HL-60/S4 treated with phorbol 12-myristate 13-acetate at 8.2 ng/mL for 4 days and 3 days (cell line): ENCODE data around the gene KDM4B.

Experiments
- in situ Hi-C: fragments of 300-500 bp; cut with MboI; formaldehyde crosslinking; loops from 2 replicates; pipeline ENCODE4 v1.15.0; 2022; ENCODE audit warnings: low sequenced_read_pairs

KDM4B gene

GRCh38 chr19:5085566-5085965 is 116.7 kb downstream of the KDM4B start:
- in situ Hi-C loops = no loop called here

- in situ Hi-C loops = no loop called here
Measured at GRCh38 chr19:5086230-5086629, 117.3 kb downstream of the KDM4B start.

- in situ Hi-C loops = no loop called here
Measured at GRCh38 chr19:5086725-5087439, 118.0 kb downstream of the KDM4B start.

GRCh38 chr19:5089283-5089682 is 120.4 kb downstream of the KDM4B start:
- in situ Hi-C loops = no loop called here

DNA sequence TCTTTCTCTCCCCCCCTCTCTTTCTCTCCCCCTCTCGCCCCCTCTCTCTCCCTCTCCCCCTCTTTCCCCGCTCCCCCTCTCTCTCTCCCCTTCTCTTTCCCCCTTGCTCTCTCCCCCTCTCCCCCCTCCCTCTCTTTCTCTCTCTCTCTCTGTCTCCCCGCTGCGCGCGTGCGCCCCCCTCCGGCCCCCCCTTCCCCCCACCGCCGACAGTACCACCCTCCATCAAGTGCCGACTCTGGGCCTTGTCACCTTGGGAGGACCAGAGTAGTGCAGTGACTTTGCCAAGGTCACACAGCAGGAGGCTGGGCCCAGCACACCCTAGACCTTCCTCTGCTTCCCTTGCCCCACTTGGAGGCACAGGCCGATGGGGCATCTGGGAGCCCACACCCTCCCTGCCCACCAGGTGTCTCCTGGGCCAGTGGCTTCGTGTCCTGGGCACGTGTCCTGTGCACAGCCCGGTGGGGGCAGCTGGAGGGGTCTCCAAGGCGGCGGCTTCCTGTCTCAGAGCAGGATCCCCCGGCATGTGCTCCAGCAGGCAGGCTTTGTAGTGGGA is 121.6 kb downstream of the KDM4B start:
- in situ Hi-C loops = no loop called here

GRCh38 chr19:5091018-5091683 is 122.2 kb downstream of the KDM4B start:
- in situ Hi-C loops = no loop called here

DNA sequence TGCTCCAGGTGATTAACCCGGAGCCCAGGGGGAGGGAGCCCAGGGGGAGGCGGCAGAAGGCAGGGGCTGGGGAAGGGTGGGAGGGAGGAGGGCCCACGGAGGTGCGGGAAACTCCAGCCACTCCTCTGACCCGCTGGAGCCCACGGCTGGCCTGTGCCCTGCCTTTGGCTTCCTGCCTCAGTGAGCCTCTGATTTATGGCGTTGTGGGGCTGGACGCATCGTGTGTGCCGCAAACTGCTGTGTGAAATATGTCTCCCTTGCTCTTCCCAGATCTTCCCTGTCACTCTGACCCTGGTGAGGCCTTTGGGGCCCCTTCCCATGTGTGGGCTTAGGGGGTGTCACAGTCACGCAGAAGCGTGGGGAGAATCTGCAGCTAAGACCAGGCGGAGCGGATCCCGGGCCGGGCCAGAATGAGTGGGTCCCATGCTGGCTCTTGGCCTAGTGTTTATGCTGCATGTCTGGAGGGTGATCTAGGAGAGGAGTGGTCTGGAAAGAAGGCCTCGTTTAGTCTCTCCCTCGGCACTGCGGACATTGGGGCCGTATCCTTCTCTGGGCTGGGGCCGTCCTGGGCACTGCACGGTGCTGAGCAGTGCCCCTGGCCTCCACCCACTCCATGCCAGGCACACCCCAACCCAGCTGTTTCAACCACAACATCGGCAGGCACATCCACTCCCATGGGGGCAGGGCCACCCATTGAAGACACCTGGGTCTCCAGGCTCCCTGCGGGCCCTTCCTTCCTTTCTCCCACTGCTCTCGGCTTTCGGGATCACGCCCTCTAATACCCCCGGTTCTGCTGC is 123.0 kb downstream of the KDM4B start:
- in situ Hi-C loops = no loop called here

DNA sequence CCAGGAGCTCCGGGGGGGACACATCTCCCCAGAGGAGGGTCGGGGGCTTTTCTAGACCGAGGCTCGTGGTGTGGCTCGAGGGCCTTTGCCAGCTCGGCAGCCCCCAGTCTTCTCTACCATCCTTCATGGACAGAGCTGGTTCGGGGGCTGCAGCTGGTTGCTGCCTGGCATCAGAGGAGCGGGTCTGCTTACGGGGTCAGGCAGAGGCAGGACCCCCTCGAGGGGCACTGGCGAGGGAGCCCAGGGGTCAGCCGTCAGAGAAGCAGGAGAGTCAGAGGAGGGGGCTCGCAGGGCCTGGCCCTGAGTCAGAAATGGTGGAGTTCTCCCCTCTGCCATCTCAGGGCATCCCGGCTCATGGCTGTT is 123.5 kb downstream of the KDM4B start:
- in situ Hi-C loops = no loop called here

DNA sequence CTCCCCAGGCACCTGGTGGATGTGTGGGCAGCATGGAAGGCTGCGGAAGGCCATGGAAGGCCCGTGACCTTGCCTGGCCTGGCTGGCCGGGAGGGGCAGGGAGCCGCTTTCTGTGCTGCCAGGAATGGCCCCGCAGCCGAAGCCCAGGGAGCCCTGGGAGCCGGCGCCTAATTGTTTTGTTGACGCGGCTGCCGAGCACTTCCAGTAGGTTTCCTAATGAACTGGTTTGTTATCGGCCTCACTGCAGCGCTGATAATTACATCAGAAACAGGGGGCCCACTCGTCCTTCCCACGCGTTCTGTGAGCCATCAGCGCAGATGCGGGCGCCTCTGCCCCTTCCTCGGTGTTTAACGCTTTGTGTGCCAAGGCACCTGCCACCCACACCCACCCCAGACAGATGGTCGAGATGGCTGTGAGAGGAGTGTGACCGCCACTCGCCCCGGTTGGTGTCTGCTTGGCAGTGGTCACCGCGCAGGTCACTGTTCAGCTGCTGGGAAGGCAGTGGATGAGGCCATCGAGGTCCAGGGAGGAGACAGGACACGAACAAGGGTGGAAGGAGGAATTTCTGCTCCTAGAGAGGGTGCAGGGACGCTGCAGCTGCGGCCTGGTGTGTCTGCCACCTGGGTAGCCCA is 124.5 kb downstream of the KDM4B start:
- in situ Hi-C loops = no loop called here

DNA sequence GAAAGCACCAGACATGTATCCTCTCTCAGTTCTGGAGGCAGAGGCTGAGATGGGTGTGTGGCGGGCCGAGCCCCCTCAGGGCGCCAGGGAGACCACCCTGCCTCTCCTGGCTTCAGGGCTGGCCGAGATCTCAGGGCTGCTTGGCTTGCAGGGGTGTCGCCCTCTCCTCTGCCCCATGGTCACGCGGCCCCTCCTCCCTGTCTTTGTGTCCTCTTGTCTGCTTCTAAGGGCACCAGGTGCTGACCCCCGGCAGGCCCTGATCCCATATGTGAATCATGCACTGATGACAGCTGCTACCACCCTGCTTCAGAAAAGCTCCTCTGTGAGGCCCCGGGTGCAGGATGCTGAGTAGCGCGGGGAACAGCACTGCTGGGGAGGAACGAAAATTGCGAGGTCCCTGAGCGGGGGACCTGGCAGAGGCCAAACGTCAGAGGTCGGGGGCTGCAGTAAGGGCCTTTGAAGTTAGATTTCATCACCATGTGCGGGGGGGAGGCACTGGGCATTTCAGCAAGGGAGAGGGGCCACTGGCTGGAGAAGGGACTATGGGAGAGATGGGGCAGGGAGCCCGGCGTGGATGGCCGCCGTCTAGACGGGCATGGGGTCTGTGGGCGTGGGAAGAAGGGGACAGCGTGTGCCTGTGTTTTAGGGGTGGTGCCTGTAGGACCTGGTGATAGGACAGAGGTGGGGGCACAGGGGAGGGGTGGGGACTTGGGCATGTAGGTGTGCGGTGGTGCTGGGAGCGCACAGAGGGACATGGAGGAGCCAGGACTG is 125.2 kb downstream of the KDM4B start:
- in situ Hi-C loops = no loop called here

DNA sequence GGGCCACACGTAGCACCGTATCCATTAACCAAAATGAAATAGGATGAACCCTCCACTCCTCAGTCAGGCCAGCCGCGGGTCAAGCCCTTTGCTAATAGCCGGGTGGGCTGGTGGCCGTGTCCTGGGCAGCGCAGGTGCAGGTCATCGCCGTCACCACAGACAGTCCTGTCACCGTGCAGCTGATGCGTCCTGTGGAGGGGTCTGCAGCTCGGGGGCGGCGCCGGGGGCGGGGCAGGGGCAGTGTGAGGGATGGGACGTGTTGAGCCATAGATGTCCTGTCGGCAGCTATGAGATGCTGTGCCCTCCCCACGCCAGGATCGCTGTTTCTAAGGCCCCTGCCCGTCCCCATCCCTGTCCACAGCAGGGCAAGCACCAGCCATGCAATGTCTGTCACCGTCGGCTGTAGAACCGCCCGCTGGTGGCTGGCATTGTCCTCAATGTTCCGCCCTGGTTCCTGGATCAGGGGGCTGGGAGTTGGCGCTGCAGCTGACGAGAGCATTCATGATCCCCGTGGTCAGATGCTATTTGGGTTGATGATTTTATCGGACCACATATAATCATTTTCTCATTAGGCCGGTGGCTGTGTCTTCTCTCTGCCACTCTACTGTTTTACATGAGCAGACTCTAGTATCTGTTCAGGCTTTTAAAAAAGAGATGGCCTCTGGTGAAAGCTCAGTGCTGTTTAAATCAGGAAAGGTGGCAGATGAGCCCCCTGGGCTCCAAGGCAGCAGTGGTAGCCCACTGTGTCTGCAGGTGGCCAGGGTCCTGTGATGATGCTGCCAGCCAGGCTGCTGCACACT is 126.1 kb downstream of the KDM4B start:
- in situ Hi-C loops = no loop called here

DNA sequence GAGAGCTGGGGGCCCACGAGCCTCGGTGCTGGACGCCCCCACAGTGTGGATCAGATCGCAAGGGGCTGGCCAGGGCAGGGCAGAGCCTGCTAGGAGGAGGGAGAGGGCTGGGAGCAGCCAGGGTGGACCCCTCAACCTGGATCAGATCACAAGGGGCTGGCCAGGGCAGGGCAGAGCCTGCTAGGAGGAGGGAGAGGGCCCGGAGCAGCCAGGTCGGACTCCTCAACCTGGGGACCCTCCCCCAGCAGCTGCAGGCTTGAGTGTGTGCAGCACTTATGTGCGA is 126.6 kb downstream of the KDM4B start:
- in situ Hi-C loops = no loop called here

- in situ Hi-C loops = no loop called here
Measured at GRCh38 chr19:5096536-5096935, 127.6 kb downstream of the KDM4B start.

- in situ Hi-C loops = no loop called here
Measured at GRCh38 chr19:5097331-5097930, 128.5 kb downstream of the KDM4B start.

DNA sequence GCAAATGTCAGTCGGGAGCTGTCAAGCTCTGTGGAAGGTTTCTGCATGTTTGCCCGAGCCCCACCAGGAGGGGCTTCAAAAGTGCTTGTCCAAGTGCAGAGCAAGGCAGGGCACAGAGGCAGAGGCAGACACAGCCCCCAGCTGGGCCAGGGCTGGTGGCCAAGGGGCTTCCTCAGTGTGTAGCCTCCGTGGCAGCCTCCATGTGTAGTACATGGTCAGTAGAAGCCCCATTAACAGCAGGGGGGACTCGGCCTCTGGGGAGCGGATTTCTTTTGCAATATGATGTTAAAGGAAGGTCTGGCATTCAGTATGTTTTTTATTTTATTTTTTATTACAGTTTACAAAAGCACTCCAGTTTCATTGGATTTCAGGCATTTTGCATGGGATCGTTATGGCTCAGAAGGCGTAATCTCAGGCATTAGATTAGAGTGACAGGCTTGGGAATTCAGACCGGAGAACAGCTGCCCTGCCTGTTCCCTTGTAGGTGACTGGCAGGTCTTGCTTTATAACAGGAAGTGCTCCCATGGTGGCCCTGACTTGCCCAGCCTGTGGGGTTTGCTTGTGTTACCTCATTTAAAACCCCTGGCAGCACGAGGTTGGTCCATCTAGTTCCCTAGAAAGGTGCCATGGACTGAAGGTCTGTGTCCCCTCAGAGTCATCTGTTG is 129.2 kb downstream of the KDM4B start:
- in situ Hi-C loops = no loop called here

- in situ Hi-C loops = no loop called here
Measured at GRCh38 chr19:5098646-5099045, 129.7 kb downstream of the KDM4B start.

DNA sequence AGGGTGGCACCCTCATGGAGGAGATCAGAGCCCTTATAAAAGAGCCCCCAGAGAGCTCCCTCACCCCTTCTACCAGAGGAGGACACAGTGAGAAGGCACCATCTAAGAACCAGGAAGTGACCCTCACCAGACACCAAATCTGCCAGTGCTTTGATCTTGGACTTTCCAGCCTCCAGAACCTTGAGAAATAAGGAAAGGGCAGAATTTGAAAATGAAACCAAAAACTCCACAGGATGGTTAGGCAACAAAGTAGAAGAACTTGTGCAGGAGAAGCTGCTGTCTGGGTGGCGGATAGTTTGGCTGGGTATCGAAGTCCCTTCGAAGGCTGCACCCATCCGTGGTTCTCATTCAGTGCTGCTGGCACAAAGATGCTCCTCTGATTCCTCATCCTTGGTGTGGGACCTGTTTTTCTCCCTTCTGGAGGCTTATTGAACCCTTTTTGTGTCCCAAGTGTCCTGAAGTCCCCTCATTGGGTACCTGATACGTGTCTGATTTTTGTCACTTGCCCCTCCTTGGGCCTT is 130.8 kb downstream of the KDM4B start:
- in situ Hi-C loops = no loop called here

- in situ Hi-C loops = no loop called here
Measured at GRCh38 chr19:5101871-5102270, 133.0 kb downstream of the KDM4B start.

GRCh38 chr19:5102520-5102919 is 133.6 kb downstream of the KDM4B start:
- in situ Hi-C loops = no loop called here
